ENCODE data around the gene FOSL2. TPM values are rescaled to one million over a fixed set of nuclear protein-coding genes. Genes with fewer than 3 reads are reported as not detected.

The FOSL2 gene
- total RNA-seq, 1 donor = 171 TPM

GRCh38 chr2:28461056-28461455 is 68.4 kb downstream of the FOSL2 start:
- no peaks in the 10 kb centered on the region for H3K9me3 ChIP-seq (ENCODE audit: low read depth, low read length)
- peaks cover 37% of the 10 kb centered on the region for H3K4me1 ChIP-seq (ENCODE audit: insufficient read depth, low read length)
- no peak overlapping the region for H3K4me3 ChIP-seq (ENCODE audit: low read length)
- no peaks in the 10 kb centered on the region for H3K27me3 ChIP-seq (ENCODE audit: insufficient read depth, low read length)

DNA sequence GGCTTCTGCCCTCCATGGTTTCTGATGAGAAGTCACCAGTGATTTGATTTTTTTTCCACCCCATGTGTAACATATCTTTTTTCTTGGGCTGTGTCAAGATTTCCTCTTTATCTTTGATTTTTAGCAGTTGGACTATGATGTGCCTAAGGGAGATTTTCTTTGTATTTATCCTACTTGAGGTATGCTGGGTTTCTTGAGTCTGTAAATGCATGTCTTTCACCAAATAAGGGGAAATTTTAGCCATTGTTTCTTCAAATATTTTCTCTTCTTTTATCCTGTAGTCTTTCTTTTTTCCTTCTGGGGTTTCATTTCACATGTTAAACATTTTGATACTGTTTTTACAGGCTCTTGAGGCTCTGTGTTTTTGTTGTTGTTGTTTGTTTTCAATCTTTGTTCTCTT is 69.5 kb downstream of the FOSL2 start:
- H3K27me3 ChIP-seq (ENCODE audit: insufficient read depth, low read length) = no peaks in the 10 kb centered on the region
- no peak overlapping the region for H3K4me3 ChIP-seq (ENCODE audit: low read length)
- peaks cover 44% of the 10 kb centered on the region for H3K4me1 ChIP-seq (ENCODE audit: insufficient read depth, low read length)

GRCh38 chr2:28463211-28463816 is 70.7 kb downstream of the FOSL2 start:
- peaks cover 48% of the 10 kb centered on the region for H3K4me1 ChIP-seq (ENCODE audit: insufficient read depth, low read length)
- no peak overlapping the region for H3K4me3 ChIP-seq (ENCODE audit: low read length)
- no peaks in the 10 kb centered on the region for H3K27me3 ChIP-seq (ENCODE audit: insufficient read depth, low read length)
- no peaks in the 10 kb centered on the region for H3K9me3 ChIP-seq (ENCODE audit: low read depth, low read length)

More for the DNA sequence above, 69.5 kb downstream of the FOSL2 start:
- H3K9me3 ChIP-seq (ENCODE audit: low read depth, low read length) = no peaks in the 10 kb centered on the region

DNA sequence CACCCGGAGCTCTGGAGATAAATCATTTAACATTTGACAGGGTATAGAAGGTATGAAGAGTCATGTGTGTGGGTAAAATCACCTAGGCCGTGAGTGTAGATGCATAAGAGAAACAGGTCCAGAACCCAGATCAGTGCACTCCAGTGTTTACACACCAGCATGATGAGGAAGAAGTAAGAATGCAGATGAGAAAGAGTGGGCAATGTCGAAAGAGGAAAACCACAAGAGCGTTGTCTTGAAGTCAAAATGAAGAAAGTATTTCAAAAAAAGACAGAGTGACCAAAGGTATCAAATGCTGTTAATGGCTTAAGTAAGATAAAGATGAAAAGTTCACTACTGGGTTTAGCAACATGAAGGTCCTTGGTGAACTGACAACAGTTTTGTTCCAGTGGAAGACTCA is 71.2 kb downstream of the FOSL2 start:
- Histone ChIP-seq H3K4me1 (ENCODE audit: insufficient read depth, low read length) (peaks cover 52% of the 10 kb centered on the region), H3K27me3 (ENCODE audit: insufficient read depth, low read length) (no peaks in the 10 kb centered on the region), H3K9me3 (ENCODE audit: low read depth, low read length) (no peaks in the 10 kb centered on the region), H3K4me3 (ENCODE audit: low read length) (no peak overlapping the region)

DNA sequence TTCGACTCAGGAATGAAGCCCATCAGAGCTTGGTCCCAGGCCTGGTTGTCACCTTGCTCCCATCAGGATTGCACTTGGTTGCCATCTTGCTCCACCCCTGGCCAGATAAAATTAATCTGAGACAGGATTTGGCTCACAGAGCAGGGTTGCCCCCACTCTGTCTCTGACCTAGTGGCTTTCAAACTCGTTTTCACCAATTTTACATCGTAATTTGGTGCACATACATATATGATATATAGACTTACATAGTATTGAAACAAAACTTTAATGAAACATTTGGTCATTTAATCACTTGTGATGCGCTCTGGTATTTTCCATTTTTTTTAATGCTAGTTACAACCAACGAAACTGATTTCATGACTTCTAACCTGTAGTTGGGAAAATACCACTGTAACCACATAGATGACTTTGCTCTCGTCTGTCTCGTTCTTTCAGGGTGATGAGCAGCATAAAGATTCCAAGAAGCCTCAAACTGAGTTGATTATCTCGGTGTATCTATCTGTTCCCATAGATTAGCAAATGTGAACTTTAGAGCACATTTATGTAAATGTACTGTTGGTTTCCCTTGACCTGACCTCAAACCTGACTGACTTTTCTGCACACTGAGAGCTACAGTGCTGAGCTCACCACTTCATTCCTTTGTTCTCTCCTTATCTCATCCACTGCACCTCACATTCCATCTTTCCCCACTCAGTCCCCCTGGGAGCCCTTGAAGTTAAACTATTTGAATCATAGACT is 72.7 kb downstream of the FOSL2 start:
- H3K27me3 ChIP-seq (ENCODE audit: insufficient read depth, low read length) = no peaks in the 10 kb centered on the region
- H3K4me1 ChIP-seq (ENCODE audit: insufficient read depth, low read length) = peaks cover 66% of the 10 kb centered on the region
- no peak overlapping the region for H3K4me3 ChIP-seq (ENCODE audit: low read length)
- H3K9me3 ChIP-seq (ENCODE audit: low read depth, low read length) = no peaks in the 10 kb centered on the region

Other genes with a start within 250 kb of the FOSL2 start
- 9.2 TPM for gene PLB1, start 103.2 kb downstream of the FOSL2 start, total RNA-seq

Measured in mononuclear cell (primary cell).